NCI-H1694 treated with DMSO at 0.1 percent for 48 hours (cell line): ENCODE results near the gene C10orf90.

ENCODE experiments used
- DNase-seq: peaks from one replicate; lab custom pipeline; 2025; lab: John Stamatoyannopoulos, UW

C10orf90 gene

GRCh38 chr10:126549344-126549743 lies 121.1 kb downstream of the C10orf90 start:
- DNase-seq = no peak

DNA sequence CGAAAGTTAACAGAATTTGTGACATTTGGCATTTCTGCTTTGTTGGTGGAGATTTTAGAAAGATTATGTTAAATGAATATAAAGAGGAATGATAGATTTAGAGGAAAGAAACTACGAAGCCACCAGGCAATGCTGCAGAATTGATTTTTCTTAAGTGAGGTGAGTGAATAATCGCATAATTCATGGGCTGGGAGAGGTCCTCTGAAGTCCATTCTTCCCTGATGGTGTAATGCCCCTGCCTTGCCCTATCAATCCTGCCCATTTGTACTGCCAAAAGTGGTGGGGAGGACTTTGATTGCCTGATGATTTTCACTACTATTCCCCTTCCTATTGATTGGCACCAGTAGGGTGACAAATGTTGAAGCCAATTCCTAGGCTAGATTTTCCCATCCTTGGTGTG lies 125.9 kb downstream of the C10orf90 start:
- no peak for DNase-seq

DNA sequence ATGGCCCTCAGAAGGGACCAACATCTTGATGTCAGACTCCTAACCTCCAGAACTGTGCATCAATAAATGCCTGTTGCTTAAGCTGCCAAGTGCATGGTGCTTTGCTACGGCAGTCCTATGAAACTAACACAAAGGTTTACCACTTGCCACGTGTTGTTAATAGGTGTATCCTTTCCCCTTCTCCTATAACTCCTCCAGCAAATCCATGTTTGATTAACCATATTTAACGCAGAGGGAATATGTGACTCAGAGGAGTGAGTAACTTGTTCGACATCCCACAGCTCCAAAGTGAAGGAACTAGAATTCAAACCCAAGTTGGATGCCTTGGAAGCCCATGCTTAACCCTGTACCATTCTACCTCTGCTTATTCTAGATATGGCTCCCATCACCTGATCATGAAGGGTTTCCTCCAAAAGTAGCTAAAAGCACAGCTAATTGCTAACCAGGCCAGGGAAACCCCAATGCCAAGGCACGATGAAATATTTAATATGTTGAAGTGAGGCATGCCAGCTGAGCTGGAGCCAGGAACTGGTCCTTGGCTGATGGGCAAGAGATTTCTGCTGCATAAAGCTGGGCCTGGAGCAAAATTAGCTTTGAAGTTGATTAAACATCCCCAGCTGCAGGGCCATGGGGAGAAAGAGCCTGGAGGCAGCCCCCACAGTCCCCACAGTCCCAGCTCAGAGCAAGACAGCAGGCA lies 131.9 kb downstream of the C10orf90 start:
- no peak for DNase-seq

DNA sequence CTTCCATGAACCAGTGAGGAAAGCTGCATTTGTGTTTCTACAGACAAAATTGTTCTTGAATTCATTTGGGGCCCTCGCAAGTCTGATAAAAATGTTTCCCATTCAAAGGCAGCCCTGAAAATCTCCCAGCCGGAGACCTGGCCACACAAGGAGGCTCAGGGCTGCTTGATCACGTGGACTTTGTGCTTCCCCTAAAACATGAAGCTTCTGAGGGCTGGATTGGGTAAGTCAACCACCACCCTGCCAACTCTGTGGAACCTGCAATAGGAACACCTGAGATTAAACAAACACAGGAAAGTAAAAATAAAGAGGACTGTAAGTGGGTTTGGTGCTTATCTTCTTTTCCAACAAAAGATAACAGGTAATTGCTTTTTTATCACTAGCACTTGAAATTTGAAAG lies 133.8 kb downstream of the C10orf90 start:
- DNase-seq = no peak

- no peak for DNase-seq
These were observed 134.3 kb downstream of the C10orf90 start for GRCh38 chr10:126536148-126536547.

- DNase-seq = no peak
These were observed 136.8 kb downstream of the C10orf90 start for GRCh38 chr10:126533644-126534043.

- no peak for DNase-seq
These were observed 142.1 kb downstream of the C10orf90 start for GRCh38 chr10:126528315-126528835.

DNA sequence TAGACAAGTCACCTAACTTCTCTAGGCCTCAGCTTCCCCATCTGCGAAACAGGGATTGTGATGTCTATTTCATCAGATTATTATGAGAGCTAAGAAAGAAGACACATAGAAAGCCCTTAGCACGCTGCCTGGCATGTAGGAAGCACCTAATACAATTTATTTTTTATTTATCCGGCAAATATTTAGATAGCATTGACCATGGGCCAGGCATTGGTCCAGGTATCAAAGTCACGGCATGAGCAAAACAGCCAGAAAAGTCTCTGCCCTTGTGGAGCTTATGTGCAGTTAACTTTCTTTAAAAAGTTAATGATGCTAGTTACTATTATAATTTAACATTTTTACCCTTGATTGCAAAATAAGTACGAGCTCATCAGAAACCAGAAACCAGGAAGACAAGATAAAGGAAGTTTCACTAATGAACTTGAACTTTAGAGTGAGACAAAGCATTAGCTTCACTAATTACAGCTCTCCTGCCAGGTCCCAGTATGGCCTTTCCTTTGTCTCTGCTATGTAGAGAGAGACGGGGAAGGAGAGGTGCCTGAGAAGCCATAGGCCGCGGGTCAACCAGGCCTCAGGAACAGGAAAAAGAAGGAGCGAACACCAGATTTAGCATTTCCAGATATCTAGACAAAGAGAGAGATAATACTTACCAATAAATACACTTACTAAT lies 142.7 kb downstream of the C10orf90 start:
- DNase-seq = no peak

DNA sequence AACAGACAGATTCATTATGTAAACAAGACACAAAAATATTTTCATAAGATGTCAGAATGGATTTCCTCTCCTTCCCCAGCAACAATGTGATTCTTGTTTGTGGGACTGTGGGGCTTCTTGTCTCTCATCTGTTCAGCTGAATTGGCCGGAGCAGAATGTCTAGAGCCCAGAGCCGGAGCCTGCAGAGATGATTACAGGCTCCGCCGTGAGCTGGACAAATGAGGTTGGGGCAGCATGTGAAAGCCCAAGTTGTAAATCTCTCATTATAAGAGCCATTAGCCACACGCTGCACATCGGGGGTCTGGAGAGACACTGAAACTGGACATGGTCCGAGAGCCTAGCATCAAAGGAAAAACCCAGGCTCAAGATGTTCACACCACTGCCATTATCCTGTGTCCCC lies 145.2 kb downstream of the C10orf90 start:
- no peak for DNase-seq

DNA sequence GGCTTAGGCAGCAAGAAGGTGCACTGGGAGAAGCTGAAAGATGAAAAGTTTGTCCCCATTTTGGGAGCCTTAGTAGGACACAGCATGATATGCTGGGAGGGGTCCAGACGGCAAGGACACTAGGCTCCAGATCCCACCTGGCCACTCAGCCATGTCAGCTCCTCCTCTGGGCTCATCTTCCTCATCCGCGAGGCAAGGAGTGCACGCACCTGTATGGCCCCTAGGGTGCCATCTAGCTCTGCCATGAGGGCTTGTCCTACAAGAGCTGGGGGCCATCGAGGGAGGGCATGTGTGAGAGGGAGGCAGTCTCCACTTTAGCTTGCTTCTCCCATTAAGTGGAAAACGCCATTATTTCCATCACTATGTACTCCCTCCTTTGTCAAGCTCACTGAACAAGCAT lies 146.0 kb downstream of the C10orf90 start:
- DNase-seq = no peak

DNA sequence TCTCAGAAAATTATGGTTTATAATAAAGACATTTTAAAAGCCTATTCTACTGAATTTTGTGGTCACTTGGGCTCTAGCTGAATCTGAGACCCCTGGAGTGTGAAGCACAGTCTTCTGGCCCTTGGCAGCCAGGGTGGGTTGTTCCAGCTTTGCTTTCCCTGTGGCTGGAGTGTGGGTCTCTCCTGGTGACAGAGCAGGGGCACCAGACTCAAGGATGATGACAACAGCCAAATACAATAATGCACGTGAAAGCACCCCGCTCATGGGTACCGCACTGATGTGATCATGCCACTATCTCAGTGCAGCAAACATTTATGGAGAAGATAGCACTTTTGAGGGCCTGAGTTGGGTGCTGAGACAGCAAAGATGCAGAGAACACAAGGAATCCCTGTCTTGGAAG lies 147.4 kb downstream of the C10orf90 start:
- DNase-seq = no peak

- no peak for DNase-seq
These were observed 149.1 kb downstream of the C10orf90 start for GRCh38 chr10:126521399-126521798.

GRCh38 chr10:126520751-126521317 lies 149.7 kb downstream of the C10orf90 start:
- DNase-seq = no peak

DNA sequence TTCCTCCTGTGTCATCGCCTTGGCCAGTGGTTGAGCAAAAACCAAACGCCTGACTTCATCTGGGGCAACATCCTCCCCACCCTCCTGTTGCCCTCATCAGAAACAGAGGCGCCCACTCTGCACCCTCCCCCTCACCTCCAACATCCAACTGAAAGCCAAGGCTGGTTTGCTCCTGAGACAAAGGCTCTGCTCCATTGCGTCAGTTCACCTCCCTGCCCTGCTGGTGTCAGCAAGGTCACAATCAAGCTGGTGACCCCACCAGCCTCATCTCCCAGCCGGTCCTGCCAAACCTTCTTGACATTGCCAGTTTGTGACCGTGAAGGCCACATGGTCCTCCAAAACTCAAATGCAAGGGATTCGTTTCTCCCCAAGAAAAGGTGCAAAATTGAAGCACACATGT lies 150.5 kb downstream of the C10orf90 start:
- DNase-seq = no peak

DNA sequence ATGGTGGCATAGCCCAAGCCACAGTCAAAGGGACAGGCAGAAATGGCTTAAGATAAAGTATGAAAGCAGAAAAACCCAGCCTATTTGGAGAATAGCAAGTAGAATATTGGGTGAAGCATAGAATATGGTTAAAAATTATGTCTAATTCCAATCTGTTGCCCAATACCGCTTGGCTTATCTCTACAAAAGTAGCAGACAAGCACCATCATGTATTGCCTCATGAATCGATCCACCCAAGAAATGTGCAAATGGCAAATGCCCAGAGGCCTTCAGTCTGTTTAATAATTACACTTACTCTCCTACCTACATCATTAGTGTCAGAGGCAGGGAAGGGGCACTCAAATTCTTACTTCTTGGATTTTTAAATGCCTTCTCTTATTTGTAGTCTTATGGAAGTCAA lies 151.3 kb downstream of the C10orf90 start:
- no peak for DNase-seq

GRCh38 chr10:126518218-126519080 lies 152.0 kb downstream of the C10orf90 start:
- DNase-seq = no peak

- DNase-seq = no peak
These were observed 154.0 kb downstream of the C10orf90 start for GRCh38 chr10:126516515-126516914.

DNA sequence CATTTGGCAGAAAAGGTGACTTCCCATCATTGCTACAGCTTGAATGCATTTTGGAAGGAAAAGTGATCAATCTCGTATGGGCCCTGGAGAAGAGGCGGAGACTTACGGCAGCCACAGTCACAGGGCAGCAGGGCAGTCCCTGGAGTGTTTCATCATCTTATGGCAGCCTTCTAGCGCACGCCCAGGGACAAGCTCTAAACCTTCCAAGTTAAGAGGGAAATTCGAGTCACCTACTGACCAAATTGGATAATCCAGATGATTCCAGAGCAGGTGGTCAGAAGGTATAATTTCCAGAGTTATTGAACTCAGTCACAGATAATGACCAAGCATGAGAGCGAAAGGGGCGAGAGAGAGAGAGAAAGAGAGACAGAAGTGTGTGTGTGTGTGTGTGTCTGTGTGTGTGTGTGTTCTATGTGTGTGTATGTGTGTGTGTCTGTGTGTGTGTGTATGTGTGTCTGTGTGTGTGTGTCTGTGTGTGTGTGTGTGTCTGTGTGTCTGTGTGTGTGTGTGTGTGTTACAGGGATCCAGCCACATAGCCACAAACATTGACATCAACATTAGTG lies 158.5 kb downstream of the C10orf90 start:
- DNase-seq = no peak

- no peak for DNase-seq
These were observed 161.3 kb downstream of the C10orf90 start for GRCh38 chr10:126509182-126509581.

DNA sequence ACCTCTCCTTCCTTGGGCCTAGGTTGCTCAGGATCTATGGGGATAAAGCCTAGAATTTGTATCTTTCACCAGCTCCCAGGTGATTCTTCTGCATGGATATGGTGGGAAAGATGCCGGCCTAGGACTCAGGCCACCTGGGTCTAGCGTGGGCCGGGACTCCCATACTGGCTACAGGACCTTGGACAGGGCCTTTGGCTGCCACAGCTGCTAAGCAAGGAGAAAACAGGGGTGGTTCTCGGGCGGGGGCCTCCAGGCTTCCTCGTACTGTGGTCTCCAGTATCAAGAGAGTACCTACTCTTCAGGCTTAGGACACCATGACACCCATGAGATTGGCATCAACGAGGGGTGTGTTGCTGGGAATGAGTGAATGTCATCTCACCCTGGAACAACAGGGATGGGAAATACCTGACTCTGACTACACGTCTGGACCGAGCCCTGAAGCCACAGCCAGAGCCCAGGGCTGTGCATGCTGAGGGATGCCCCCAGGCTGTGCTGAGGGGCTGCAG lies 161.9 kb downstream of the C10orf90 start:
- DNase-seq = no peak

GRCh38 chr10:126504761-126505112 lies 165.8 kb downstream of the C10orf90 start:
- no peak for DNase-seq
